SJSA1 (cell line): Measurements from ENCODE around the gene LEO1. TPM values are rescaled to one million over a fixed set of nuclear protein-coding genes. Genes with fewer than 3 reads are reported as not detected.

Experiments used
- DNase-seq, 2 experiments: peaks; one replicate each; pipeline ENCODE4 v3.0.0-alpha.2; 2015 to 2020; ENCODE audit warnings: low spot score in 2 of 2, low read depth in 1 of 2
- H3K27ac ChIP-seq: fragments of 250-450 bp; sonication (Bioruptor Pico); 2 replicates; pipeline ENCODE4 v1.5.1; 2020; ENCODE audit warnings: mild to moderate bottlenecking, moderate library complexity
- H3K27me3 ChIP-seq: fragments of 250-450 bp; sonication (Bioruptor Pico); replicated peaks from 2 replicates; pipeline ENCODE4 v1.5.1; 2020; ENCODE audit warnings: mild to moderate bottlenecking, moderate library complexity
- H3K36me3 ChIP-seq: fragments of 250-450 bp; sonication (Bioruptor Pico); 2 replicates; pipeline ENCODE4 v1.5.1; 2020; ENCODE audit warnings: mild to moderate bottlenecking
- H3K4me1 ChIP-seq: fragments of 250-450 bp; sonication (Bioruptor Pico); replicated peaks from 2 replicates; pipeline ENCODE4 v1.6.1; 2021; ENCODE audit warnings: mild to moderate bottlenecking
- H3K4me3 ChIP-seq: fragments of 250-450 bp; sonication (Bioruptor Pico); 2 replicates; pipeline ENCODE4 v1.5.1; 2020; ENCODE audit warnings: mild to moderate bottlenecking
- H3K9me3 ChIP-seq: fragments of 250-450 bp; sonication (Bioruptor Pico); replicated peaks from 2 replicates; pipeline ENCODE4 v1.5.1; 2020; ENCODE audit warnings: mild to moderate bottlenecking
- total RNA-seq: library from RNA; depleted of rRNA; stranded (reverse); fragments of >200 nt; shearing (Covaris generic); gene quantifications from 2 replicates; pipeline ENCODE4 v1.2.3, GENCODE V29; 2014

The LEO1 gene
- total RNA-seq, 1 experiment from 2014 or later = 47.7 TPM

DNA sequence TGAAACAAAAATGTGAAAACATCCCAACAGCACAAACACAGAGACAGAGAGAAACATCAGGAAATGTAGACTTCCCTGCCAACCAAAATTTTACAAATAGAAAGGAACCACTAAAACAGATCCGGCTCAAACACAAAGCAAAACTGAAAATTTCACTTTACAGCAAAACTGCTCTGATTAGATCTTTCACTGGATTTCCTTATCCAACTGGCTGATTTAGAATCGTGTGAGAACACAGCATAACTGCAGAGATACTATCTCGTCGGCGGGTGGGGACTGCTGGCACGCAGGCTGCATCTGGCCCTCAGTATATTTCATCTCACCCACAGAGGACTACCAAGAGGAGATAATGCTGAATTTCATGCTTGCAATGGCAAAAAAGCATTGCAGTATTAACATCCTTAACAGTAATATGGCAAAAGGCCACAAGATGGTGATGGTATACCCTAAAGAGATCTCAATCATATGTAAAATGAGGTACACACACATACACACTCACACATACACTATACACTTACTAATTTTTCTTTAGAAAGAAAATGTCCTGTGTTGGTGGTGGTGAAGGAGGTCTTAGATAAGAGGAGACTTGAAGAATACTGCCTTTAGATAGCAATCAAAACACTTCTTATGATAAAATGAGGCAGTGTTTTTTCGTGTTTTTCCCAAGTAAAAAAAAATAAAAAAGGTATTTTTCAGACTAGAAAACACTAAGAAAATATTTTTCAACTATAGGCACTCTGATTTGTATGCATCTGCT lies 10.6 kb upstream of the LEO1 start:
- DNase-seq = peak; percentile 64 to 72
- Histone ChIP-seq H3K9me3 (no peaks in the 10 kb centered on the region), H3K27ac (peak overlapping the region; percentile 83), H3K36me3 (no peaks in the 10 kb centered on the region), H3K4me3 (peak overlapping the region; percentile 4), H3K4me1 (peaks cover 11% of the 10 kb centered on the region), H3K27me3 (no peaks in the 10 kb centered on the region)

DNA sequence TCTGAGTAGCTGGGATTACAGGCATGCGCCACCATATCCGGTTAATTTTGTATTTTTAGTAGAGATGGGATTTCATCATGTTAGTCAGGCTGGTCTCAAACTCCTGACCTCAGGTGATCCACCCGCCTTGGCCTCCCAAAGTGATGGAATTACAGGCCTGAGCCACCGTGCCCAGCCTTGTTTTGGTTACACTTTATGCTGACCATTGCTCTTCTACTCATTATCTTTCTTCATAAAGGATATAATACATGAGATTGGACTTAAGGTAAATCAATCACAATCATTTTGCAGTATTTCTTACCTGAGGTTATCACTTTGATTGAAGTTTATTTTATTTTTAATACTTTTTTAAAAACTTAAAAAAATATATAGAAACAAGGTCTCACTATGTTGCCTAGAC lies 2.2 kb upstream of the LEO1 start:
- H3K27me3 ChIP-seq = no peaks in the 10 kb centered on the region
- H3K27ac ChIP-seq = no peak overlapping the region
- peaks cover 10% of the 10 kb centered on the region; the same call in 1 of the 2 replicates for H3K36me3 ChIP-seq
- no peak for DNase-seq
- 0 out of 2 replicates have a peak, but pooled peaks cover 3% of the 10 kb centered on the region for H3K9me3 ChIP-seq
- peaks cover 12% of the 10 kb centered on the region for H3K4me1 ChIP-seq
- no peak overlapping the region for H3K4me3 ChIP-seq

DNA sequence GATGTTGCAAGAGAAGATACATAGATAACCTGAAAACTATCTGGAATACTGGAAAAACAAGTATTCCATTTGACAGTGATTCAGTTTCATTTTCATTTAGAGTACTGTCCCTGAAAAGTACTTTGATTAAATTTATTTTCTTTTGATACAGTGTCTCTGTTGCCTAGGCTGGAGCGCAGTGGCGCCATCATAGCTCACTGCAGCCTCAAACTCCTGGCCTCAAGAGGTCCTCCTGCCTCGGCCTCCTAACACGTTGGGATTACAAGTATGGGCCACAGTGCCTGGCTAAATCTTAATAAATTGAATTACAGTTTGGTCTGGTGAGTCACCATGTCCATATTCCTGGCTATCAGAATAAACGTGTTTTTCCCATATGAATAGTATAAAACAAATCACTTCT lies 1.6 kb upstream of the LEO1 start:
- peaks cover 12% of the 10 kb centered on the region for H3K4me1 ChIP-seq
- H3K27me3 ChIP-seq = no peaks in the 10 kb centered on the region
- 0 out of 2 replicates have a peak, but pooled peaks cover 3% of the 10 kb centered on the region for H3K9me3 ChIP-seq
- no peak for DNase-seq
- no peak overlapping the region for H3K27ac ChIP-seq
- H3K36me3 ChIP-seq = peaks cover 10% of the 10 kb centered on the region; the same call in 1 of the 2 replicates
- H3K4me3 ChIP-seq = no peak overlapping the region

DNA sequence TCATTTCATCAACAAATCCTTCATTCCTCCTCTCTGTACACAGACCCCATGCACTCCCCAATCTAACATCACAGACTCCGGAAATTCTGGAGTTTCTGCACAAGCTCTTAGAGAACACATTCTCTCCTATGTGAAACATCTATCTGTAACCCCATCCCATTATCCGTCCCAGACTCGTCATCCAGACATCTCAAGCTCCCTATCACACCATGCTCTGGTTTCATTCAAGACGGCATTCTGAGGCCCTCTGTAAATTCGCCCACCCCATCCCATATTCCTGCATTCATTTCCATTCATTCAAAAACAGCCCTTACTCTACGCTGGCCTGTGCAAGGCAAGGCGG lies 575 bp downstream of the LEO1 start:
- H3K36me3 ChIP-seq = peaks cover 23% of the 10 kb centered on the region
- DNase-seq = no peak
- H3K4me1 ChIP-seq = peaks cover 12% of the 10 kb centered on the region
- H3K27ac ChIP-seq = peak overlapping the region; percentile 60
- H3K4me3 ChIP-seq = peak overlapping the region; percentile 79
- no peaks in the 10 kb centered on the region for H3K27me3 ChIP-seq
- H3K9me3 ChIP-seq = 0 out of 2 replicates have a peak, but pooled peaks cover 3% of the 10 kb centered on the region

DNA sequence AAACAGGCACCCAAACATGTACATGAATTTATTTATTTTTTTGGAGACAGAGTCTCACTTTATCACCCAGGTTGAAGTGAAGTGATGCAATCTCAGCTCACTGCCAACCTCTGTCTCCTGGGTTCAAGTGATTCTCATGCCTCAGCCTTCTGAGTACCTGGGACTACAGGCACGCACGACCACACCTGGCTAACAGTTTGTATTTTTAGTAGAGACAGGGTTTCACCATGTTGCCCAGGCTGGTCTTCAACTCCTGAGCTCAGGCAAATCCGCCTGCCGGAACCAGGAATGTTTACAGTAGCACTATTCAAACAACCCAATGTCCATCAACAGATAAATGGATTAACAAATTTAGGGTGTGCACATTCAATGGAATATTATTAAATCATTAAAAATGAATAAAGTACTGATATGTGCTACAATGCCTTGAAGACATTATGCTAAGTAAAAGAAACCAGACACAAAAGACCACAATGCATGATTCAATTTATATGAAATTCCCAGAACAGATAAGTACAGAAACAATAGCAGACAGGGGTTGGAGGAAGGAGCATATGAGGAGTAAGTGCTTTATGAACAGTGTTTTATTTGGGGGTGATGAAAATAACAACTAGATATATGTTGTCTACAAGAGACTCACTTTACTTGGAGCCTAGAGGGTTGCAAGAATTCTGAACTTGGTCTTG lies 1.3 kb downstream of the LEO1 start:
- Histone ChIP-seq H3K27me3 (no peaks in the 10 kb centered on the region), H3K36me3 (peaks cover 30% of the 10 kb centered on the region), H3K4me3 (peak overlapping the region; percentile 79), H3K27ac (no peak overlapping the region), H3K9me3 (0 out of 2 replicates have a peak, but pooled peaks cover 3% of the 10 kb centered on the region), H3K4me1 (peaks cover 12% of the 10 kb centered on the region)
- no peak for DNase-seq

DNA sequence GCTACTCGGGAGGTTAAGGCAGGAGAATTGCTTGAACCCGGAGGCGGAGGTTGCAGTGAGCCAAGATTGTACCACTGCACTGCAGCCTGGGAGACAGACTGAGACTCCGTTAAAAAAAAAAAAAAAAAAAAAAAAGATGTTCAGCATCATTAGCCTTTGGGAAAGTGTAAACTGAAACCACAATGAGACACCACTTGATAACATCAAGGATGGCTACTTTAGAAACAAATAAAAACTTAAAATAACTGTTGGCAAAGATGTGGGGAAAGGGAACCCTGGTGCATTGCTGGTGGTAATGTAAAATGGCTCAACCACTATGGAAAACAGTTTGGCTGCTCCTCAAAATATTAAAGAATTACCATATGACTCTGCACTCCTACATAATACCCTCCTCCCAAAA lies 1.9 kb downstream of the LEO1 start:
- Histone ChIP-seq H3K27me3 (no peaks in the 10 kb centered on the region), H3K4me3 (0 out of 2 replicates have a peak overlapping the region, but pooled peaks have one; percentile 79), H3K36me3 (peaks cover 36% of the 10 kb centered on the region), H3K9me3 (0 out of 2 replicates have a peak, but pooled peaks cover 3% of the 10 kb centered on the region), H3K27ac (no peak overlapping the region), H3K4me1 (peaks cover 12% of the 10 kb centered on the region)
- no peak for DNase-seq

DNA sequence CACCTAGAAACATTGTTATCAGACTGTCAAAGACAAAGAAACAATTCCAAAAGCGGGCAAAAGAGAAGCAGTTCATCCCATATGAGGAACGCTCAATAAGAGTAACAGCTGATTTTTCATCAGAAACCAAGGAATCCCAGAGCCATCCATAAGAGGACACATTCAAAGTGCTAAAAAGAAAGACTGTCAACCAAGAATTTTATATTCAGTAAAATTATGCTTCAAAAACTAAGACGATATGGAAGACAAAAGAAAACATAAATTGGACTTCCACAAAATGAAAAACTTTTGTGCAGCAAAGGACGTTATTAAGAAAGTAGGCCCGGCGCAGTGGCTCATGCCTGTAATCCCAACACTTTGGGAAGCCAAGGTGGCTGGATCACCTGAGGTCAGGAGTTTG lies 4.0 kb downstream of the LEO1 start:
- Histone ChIP-seq H3K27me3 (no peaks in the 10 kb centered on the region), H3K4me3 (no peak overlapping the region), H3K36me3 (peaks cover 47% of the 10 kb centered on the region), H3K4me1 (peaks cover 12% of the 10 kb centered on the region), H3K27ac (no peak overlapping the region), H3K9me3 (0 out of 2 replicates have a peak, but pooled peaks cover 3% of the 10 kb centered on the region)
- no peak for DNase-seq

DNA sequence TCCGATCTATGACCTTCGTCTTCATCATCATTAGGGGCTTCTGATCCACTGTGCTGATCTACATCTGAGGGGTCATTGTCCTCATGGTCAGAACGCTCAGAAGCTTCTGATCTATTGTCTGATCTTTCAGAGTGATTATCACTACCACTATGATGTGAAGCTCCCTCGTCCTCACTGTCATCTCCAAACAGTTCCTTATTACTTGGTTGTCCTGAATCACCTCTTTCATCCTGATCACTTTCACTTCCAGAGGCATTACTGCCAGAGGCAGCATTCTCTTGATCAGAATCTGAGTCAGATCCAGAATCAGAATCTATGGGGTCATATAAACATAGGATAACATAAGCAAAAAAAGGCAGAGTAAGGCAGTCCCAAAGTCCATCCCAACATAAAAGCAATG lies 5.4 kb downstream of the LEO1 start:
- H3K27me3 ChIP-seq = no peaks in the 10 kb centered on the region
- H3K27ac ChIP-seq = no peak overlapping the region
- H3K4me1 ChIP-seq = peaks cover 12% of the 10 kb centered on the region
- H3K4me3 ChIP-seq = no peak overlapping the region
- no peak for DNase-seq
- H3K9me3 ChIP-seq = 0 out of 2 replicates have a peak, but pooled peaks cover 2% of the 10 kb centered on the region
- H3K36me3 ChIP-seq = peaks cover 55% of the 10 kb centered on the region

DNA sequence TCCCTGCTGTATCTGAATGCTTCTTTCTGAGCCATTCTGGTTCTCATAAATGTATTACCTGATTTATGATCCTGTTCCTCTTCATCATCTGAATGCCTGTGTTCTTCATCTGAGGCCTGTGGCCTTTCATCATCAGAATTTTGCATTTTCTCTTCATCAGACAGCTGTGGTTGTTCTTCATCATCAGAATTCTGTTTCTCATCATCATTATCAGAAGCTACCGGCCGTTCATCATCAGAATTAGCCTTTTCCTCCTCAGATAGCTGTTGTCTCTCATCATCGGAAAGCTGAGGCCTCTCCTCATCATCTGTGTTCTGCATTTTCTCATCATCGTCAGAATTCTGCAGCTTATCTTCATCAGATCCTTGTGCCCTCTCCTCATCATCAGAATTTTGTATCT lies 5.9 kb downstream of the LEO1 start:
- Histone ChIP-seq H3K4me1 (peaks cover 10% of the 10 kb centered on the region), H3K27me3 (no peaks in the 10 kb centered on the region), H3K36me3 (peaks cover 59% of the 10 kb centered on the region), H3K4me3 (no peak overlapping the region), H3K27ac (no peak overlapping the region), H3K9me3 (no peaks in the 10 kb centered on the region)
- DNase-seq = no peak

DNA sequence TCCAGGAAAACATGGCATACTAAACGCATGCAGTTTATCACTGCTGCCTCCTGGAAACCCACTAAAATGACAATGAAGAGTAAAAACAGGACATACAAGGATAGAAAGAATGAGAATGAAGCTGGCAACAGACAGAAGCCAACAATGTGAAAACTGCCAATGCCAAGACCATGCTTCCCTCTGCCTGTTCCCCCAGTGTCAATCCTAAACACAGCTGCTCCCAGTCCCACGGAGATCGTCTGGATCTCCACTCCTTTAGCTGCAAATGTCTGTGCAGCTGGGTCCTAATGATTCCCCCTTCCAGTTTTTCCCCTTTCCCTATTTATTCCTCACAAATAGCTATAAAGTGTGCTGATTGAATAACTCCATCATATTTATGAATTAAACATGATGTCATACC lies 16.1 kb downstream of the LEO1 start:
- Histone ChIP-seq H3K36me3 (peaks cover 80% of the 10 kb centered on the region), H3K4me1 (no peaks in the 10 kb centered on the region), H3K4me3 (no peak overlapping the region), H3K9me3 (no peaks in the 10 kb centered on the region), H3K27ac (no peak overlapping the region), H3K27me3 (no peaks in the 10 kb centered on the region)
- no peak for DNase-seq

DNA sequence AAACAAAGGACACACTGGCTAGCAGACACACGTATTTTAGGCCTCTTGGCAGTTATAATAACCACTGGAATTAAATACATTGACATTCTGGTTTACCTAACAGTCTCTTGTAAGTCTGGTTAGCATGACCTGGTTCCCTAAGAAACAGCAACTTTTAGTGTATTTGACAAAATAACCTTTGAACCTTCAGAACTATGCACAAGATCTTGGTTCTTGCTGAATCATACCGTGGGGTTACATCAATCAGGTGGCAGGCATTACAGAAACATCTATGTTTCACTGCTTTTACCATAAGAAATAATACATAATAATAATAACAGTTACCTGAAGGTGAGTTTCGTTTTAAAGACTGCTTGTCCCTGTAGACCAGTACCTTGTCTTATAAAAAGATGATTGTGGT lies 18.8 kb downstream of the LEO1 start:
- Histone ChIP-seq H3K27me3 (no peaks in the 10 kb centered on the region), H3K36me3 (peaks cover 94% of the 10 kb centered on the region), H3K4me1 (no peaks in the 10 kb centered on the region), H3K9me3 (no peaks in the 10 kb centered on the region), H3K4me3 (no peak overlapping the region), H3K27ac (no peak overlapping the region)
- no peak for DNase-seq

DNA sequence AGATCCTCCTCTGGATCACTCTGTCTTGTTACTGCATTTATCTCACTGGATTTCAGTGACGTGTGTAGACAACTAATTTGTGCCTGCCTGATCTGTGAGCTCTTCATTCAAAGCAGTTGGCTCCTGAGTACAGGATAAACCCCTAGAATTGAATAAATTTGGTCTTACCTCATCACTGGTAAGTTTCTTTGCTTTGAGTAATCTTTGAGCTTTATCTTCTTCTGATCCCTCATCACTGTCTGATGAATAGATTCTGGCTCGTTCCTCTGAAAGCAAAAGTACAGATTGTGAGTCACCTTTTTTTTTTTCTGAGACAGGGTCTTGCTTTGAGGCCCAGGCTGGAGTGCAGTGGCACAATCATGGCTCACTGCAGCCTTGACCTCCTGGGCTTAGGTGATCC lies 24.5 kb downstream of the LEO1 start:
- no peaks in the 10 kb centered on the region for H3K9me3 ChIP-seq
- no peak overlapping the region for H3K4me3 ChIP-seq
- peaks cover 85% of the 10 kb centered on the region for H3K36me3 ChIP-seq
- no peak for DNase-seq
- H3K27ac ChIP-seq = no peak overlapping the region
- no peaks in the 10 kb centered on the region for H3K27me3 ChIP-seq
- H3K4me1 ChIP-seq = no peaks in the 10 kb centered on the region

DNA sequence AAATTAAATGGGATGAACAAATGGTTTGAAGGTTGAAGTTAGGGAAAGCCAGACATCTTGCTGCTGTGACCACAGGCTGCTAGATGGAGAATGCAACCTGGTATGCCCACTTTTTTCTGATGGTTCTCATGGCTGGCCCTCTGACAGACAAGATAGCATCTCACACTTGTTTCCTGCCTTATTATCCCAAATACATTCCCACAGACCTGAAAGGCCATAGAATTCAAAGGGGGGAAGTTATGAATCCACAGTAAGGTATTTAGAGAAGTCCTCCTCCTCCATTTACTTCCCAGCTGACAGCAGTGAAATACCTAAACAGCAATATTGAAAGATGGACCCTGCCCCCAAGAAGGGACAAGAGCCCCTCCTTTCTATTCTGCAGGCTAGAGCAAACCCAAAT lies 32.4 kb downstream of the LEO1 start:
- H3K27ac ChIP-seq = no peak overlapping the region
- no peak for DNase-seq

DNA sequence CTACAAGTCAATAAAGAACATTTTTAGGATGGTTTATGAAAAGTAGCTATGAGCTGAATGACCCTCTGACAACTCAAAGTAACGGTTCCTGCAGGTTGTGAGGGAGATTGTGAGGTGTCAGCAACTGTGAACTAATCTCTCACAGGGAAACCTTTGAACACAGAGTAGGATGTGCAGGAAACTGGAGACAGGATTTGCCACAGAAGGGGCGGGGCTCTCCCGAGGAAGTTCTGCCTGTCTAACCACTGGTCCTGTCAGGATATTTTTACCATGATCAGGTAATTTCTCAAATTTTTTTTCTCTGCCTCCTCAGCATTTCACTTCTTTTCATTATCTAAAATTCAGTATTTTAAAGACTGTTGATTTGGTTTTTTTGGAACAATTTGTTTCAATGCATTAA lies 33.3 kb downstream of the LEO1 start:
- no peak overlapping the region for H3K27ac ChIP-seq
- H3K9me3 ChIP-seq = no peaks in the 10 kb centered on the region
- no peak overlapping the region for H3K4me3 ChIP-seq
- no peaks in the 10 kb centered on the region for H3K4me1 ChIP-seq
- H3K36me3 ChIP-seq = peaks cover 64% of the 10 kb centered on the region
- no peaks in the 10 kb centered on the region for H3K27me3 ChIP-seq
- DNase-seq = no peak

More for the DNA sequence above, 32.4 kb downstream of the LEO1 start:
- H3K4me1 ChIP-seq = no peaks in the 10 kb centered on the region
- H3K36me3 ChIP-seq = peaks cover 65% of the 10 kb centered on the region
- no peak overlapping the region for H3K4me3 ChIP-seq
- no peaks in the 10 kb centered on the region for H3K9me3 ChIP-seq
- H3K27me3 ChIP-seq = no peaks in the 10 kb centered on the region
